ENCODE data around the gene CGAS. TPM values are rescaled to one million over a fixed set of nuclear protein-coding genes. Genes with fewer than 3 reads are reported as not detected.
A peak's percentile ranks its signal among the peaks of the same experiment; 100 is the strongest.

CGAS gene
- total and polyA plus RNA-seq, 9 of the 15 experiments (the other 6 are each of a cell fraction or from before 2014, with no cell fraction given): 0.01 to 0.32 (median 0.06) TPM; not detected in 2

DNA sequence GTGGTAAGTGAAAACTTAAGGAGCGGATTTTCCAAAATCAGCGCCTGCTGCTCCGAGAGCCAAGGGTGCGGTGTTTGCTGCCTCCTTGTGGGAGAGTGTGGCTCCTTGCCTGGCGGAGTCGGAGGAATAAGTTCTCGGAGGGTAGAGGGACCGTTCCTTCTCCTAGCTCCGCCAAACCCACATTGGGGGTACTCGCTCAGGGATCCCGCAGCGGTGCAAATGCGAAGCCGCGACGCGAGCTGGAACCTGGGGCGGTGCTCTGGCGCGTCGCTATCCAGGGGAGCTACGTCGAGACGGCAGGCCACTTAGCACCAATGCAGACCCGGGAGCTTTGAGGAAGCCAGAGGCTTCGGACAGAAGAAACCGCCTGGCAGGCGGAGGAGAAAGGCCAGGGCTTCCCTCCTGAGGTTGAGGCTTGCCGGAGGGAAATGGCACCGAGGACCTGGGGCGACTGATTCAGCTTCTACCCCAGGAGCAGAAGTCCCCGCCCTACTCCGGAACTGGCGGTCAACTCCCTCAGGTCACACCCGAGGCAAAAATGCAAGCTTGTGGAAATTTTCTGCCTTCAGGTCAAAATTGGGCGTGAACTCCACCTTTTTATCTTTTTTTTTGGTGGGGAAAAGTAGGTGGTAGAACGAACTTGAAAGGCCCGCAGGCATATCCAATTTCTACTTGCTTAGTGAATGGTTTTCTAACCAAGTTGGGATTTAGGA, 63.1 kb downstream of the CGAS start (continued):
- TF ChIP-seq CEBPG (CRISPR knock-in tag; IDR thresholded peaks at IDR 0.05) (no peak), CEBPG (tag; conservative IDR thresholded peaks at IDR 0.05 in 1 of 2, IDR thresholded peaks at IDR 0.05 in 1 of 2) (no peak), KAT8 (IDR thresholded peaks at IDR 0.05; ENCODE audit: low read depth) (no peak), HNRNPL (IDR thresholded peaks at IDR 0.05; ENCODE audit: low read depth, low read length) (no peak), TEAD4 (IDR thresholded peaks at IDR 0.05; ENCODE audit: low read length) (peak; percentile 77), TEAD4 (CRISPR knock-in tag; IDR thresholded peaks at IDR 0.05; ENCODE audit: borderline replicate concordance) (no peak), HSF4 (CRISPR knock-in tag; IDR thresholded peaks at IDR 0.05; ENCODE audit: borderline replicate concordance) (no peak), HNRNPH1 (optimal IDR thresholded peaks at IDR 0.05; ENCODE audit: low read depth, low read length) (no peak), PCBP1 (IDR thresholded peaks at IDR 0.05; ENCODE audit: low read depth, low read length, poor library complexity, severe bottlenecking) (no peak), ZNF134 (CRISPR knock-in tag; conservative IDR thresholded peaks at IDR 0.05) (no peak), MAFK (IDR thresholded peaks at IDR 0.05; ENCODE audit: low read length) (peak; percentile 88), HNRNPK (IDR thresholded peaks at IDR 0.05; ENCODE audit: low read depth, low read length, poor library complexity, severe bottlenecking) (no peak), BCOR (IDR thresholded peaks at IDR 0.05) (0 out of 2 replicates have a peak, but pooled peaks have one; percentile 10), FOXK2 (conservative IDR thresholded peaks at IDR 0.05 in 1 of 2, IDR thresholded peaks at IDR 0.05 in 1 of 2; ENCODE audit: low read depth in 2 of 2) (no peak)
- TF ChIP-seq, protein P1, sequence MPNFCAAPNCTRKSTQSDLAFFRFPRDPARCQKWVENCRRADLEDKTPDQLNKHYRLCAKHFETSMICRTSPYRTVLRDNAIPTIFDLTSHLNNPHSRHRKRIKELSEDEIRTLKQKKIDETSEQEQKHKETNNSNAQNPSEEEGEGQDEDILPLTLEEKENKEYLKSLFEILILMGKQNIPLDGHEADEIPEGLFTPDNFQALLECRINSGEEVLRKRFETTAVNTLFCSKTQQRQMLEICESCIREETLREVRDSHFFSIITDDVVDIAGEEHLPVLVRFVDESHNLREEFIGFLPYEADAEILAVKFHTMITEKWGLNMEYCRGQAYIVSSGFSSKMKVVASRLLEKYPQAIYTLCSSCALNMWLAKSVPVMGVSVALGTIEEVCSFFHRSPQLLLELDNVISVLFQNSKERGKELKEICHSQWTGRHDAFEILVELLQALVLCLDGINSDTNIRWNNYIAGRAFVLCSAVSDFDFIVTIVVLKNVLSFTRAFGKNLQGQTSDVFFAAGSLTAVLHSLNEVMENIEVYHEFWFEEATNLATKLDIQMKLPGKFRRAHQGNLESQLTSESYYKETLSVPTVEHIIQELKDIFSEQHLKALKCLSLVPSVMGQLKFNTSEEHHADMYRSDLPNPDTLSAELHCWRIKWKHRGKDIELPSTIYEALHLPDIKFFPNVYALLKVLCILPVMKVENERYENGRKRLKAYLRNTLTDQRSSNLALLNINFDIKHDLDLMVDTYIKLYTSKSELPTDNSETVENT (CRISPR knock-in tag; IDR thresholded peaks at IDR 0.05): no peak
- TF ChIP-seq, protein P2, sequence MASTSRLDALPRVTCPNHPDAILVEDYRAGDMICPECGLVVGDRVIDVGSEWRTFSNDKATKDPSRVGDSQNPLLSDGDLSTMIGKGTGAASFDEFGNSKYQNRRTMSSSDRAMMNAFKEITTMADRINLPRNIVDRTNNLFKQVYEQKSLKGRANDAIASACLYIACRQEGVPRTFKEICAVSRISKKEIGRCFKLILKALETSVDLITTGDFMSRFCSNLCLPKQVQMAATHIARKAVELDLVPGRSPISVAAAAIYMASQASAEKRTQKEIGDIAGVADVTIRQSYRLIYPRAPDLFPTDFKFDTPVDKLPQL (IDR thresholded peaks at IDR 0.05; ENCODE audit: extremely low read depth, insufficient read length): peak; percentile 58
- TF ChIP-seq, protein P3, sequence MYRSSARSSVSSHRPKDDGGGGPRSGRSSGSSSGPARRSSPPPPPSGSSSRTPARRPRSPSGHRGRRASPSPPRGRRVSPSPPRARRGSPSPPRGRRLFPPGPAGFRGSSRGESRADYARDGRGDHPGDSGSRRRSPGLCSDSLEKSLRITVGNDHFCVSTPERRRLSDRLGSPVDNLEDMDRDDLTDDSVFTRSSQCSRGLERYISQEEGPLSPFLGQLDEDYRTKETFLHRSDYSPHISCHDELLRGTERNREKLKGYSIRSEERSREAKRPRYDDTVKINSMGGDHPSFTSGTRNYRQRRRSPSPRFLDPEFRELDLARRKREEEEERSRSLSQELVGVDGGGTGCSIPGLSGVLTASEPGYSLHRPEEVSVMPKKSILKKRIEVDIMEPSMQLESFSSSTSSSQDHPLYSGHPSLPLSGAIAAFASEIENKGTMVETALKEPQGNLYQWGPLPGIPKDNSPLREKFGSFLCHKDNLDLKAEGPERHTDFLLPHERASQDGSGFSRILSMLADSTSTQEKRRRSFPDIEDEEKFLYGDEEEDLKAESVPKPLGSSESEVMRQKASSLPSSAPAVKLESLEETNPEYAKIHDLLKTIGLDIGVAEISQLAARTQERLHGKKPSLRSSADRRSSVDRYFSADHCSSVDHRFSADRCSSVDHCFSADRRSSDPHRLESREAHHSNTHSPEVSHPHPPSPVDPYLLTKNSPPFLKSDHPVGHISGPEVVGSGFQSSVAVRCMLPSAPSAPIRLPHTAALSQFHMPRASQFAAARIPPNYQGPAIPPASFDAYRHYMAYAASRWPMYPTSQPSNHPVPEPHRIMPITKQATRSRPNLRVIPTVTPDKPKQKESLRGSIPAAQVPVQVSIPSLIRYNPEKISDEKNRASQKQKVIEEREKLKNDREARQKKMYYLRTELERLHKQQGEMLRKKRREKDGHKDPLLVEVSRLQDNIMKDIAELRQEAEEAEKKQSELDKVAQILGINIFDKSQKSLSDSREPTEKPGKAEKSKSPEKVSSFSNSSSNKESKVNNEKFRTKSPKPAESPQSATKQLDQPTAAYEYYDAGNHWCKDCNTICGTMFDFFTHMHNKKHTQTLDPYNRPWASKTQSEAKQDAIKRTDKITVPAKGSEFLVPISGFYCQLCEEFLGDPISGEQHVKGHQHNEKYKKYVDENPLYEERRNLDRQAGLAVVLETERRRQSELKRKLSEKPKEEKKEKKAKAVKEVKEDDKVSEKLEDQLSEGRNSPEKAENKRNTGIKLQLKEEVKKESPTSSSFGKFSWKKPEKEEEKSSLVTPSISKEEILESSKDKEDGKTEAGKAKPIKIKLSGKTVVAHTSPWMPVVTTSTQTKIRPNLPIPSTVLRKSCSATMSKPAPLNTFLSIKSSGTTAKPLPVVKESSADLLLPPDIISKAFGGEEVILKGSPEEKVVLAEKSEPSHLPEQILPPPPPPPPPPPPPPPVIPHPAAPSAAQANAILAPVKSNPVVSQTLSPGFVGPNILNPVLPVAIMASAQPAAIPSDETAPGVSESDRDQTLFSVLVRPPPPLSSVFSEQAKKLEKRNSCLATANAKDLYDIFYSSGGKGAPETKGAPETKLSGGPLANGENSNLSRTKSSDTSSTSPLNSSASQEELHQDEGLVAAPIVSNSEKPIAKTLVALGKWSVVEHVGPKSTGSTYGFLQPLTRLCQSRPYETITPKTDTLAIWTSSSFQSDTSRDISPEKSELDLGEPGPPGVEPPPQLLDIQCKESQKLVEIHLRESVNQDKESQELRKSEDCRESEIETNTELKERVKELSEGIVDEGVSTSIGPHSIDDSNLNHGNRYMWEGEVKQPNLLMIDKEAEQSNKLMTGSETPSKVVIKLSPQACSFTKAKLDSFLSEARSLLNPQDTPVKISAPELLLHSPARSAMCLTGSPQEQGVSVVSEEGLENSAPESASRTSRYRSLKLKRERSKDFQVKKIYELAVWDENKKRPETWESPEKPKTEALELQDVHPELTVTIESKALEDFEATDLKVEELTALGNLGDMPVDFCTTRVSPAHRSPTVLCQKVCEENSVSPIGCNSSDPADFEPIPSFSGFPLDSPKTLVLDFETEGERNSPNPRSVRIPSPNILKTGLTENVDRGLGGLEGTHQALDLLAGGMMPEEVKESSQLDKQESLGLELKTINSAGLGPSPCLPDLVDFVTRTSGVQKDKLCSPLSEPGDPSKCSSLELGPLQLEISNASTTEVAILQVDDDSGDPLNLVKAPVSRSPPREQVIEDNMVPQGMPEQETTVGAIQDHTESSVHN (IDR thresholded peaks at IDR 0.05; ENCODE audit: borderline replicate concordance in 1 of 2, low read depth in 1 of 2): no peak

Measured in K562 (cell line).